HG03469 (cell line): ENCODE results near the gene ARHGEF35.
"Not testable (repeated sequence)": the region's sequence is repeated elsewhere in the genome, so short reads cannot be mapped to it uniquely, and the experiment has no call there.

Source experiments
- ATAC-seq: cut with Tn5 transposase; IDR thresholded peaks from one replicate; pipeline ENCODE4 v1.9.1; 2021; ENCODE audit warnings: mild to moderate bottlenecking, moderate library complexity, moderate number of reproducible peaks; ENCODE audit not compliant: unreplicated experiment

Gene ARHGEF35

GRCh38 chr7:144179165-144179479, 16.5 kb downstream of the ARHGEF35 start:
- not testable (repeated sequence) for ATAC-seq

- ATAC-seq = peak; percentile 93
Observed at GRCh38 chr7:144178380-144179164, 17.1 kb downstream of the ARHGEF35 start.

- ATAC-seq = no peak
Observed at GRCh38 chr7:144174613-144175012, 21.0 kb downstream of the ARHGEF35 start.

GRCh38 chr7:144171594-144172350, 23.9 kb downstream of the ARHGEF35 start:
- ATAC-seq = not testable (repeated sequence)

- ATAC-seq = no peak
Observed at GRCh38 chr7:144164784-144165183, 30.8 kb downstream of the ARHGEF35 start.

- no peak for ATAC-seq
Observed at GRCh38 chr7:144158861-144159260, 36.8 kb downstream of the ARHGEF35 start.

GRCh38 chr7:144148224-144148827, 47.3 kb downstream of the ARHGEF35 start:
- no peak for ATAC-seq

GRCh38 chr7:144144426-144144825, 51.2 kb downstream of the ARHGEF35 start:
- no peak for ATAC-seq

- no peak for ATAC-seq
Observed at GRCh38 chr7:144142187-144142586, 53.4 kb downstream of the ARHGEF35 start.

- no peak for ATAC-seq
Observed at GRCh38 chr7:144137501-144137900, 58.1 kb downstream of the ARHGEF35 start.
